ENCODE results near the gene CARD11. TPM values are rescaled to one million over a fixed set of nuclear protein-coding genes. Genes with fewer than 3 reads are reported as not detected.

CARD11 gene
- total RNA-seq, 1 experiment from 2014 or later = 79.2 TPM

DNA sequence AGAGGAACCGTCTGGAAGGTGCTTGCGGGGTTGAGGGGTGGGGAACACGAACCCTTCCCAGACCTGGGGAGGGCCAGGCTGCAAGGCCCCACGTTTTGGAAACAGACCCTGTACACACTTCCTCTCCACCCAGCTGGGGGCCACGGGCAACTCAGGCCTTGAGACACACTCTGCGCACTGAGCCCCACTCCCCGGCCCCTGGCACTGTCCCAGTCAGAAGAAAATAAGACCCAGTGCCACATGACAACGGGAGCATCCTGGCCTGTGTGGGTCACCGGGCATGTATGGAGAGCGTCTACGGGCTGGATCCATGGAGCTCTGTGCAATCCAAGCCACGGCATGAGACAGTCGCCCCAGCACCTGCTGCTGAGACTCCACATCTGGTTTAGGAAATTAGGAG, 63.7 kb downstream of the CARD11 start:
- Mint-ChIP-seq H3K4me1 (ENCODE audit: low read depth, unreplicated experiment) (no peaks in the 10 kb centered on the region), H3K4me3 (ENCODE audit: low read depth, unreplicated experiment) (no peak overlapping the region), H3K27ac (ENCODE audit: unreplicated experiment) (no peak overlapping the region), H3K27me3 (ENCODE audit: unreplicated experiment) (no peaks in the 10 kb centered on the region), H3K36me3 (ENCODE audit: insufficient read depth, unreplicated experiment) (no peaks in the 10 kb centered on the region), H3K9me3 (ENCODE audit: low read depth, unreplicated experiment) (no peaks in the 10 kb centered on the region)
- intact Hi-C loops (cut with micrococcal nuclease; ENCODE audit: unreplicated experiment) = no loop called here
- CTCF ChIA-PET = interaction anchor here (0.6 kb wide), 1 partner anchor 110 kb away, joined by 3 read pairs; no protein-coding TSS in a partner anchor
- BruUV-seq (replicated peaks) = no TSS peak
- DNase-seq = no peak
- TF ChIP-seq, protein P1, sequence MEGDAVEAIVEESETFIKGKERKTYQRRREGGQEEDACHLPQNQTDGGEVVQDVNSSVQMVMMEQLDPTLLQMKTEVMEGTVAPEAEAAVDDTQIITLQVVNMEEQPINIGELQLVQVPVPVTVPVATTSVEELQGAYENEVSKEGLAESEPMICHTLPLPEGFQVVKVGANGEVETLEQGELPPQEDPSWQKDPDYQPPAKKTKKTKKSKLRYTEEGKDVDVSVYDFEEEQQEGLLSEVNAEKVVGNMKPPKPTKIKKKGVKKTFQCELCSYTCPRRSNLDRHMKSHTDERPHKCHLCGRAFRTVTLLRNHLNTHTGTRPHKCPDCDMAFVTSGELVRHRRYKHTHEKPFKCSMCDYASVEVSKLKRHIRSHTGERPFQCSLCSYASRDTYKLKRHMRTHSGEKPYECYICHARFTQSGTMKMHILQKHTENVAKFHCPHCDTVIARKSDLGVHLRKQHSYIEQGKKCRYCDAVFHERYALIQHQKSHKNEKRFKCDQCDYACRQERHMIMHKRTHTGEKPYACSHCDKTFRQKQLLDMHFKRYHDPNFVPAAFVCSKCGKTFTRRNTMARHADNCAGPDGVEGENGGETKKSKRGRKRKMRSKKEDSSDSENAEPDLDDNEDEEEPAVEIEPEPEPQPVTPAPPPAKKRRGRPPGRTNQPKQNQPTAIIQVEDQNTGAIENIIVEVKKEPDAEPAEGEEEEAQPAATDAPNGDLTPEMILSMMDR (IDR thresholded peaks at IDR 0.05; ENCODE audit: unreplicated experiment) = no peak

DNA sequence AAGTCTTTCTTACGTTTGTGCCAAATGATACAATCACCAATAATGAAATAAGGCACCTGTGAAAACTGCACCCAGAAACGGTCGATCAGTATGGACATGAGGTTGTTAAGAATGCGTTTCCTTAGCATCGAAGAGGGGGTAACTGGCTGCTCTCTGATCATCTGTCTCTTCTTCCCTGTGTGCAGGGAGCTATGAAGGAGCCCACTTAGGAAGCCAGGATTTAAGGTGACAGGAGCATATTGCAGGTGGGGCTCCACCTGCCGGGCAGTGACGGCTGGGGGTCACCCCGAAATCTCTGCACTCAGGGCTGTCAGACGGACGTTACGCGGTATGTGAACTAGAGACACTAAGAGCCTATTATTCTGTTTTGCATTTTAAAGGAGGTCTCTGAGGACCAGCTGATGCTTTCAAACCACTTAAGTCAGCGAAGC, 64.5 kb downstream of the CARD11 start:
- CTCF ChIA-PET = no interaction called here
- H3K27me3 Mint-ChIP-seq (ENCODE audit: unreplicated experiment) = no peaks in the 10 kb centered on the region
- no peak overlapping the region for H3K4me3 Mint-ChIP-seq (ENCODE audit: low read depth, unreplicated experiment)

DNA sequence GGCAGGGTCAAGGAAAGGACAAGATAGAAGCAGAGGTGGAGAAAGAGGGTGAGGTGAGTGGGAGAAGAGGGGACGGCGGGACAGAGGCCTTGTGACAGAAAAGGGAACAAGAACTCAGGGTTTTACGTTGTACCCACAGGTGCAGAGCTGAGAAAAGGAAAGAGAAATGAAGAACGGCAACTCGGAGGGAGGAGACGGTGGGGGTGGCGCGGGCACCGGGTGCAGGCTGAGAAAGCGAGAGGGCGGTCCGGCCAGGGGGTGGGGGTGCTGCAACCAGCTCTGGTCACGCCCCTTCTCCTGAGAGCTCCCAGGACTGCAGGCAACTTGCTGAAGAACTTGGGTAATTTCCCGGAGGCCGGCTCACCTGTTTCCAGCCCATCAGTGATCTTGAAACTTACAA, 65.3 kb downstream of the CARD11 start:
- Mint-ChIP-seq H3K4me3 (ENCODE audit: low read depth, unreplicated experiment) (no peak overlapping the region), H3K36me3 (ENCODE audit: insufficient read depth, unreplicated experiment) (no peaks in the 10 kb centered on the region), H3K27ac (ENCODE audit: unreplicated experiment) (no peak overlapping the region), H3K9me3 (ENCODE audit: low read depth, unreplicated experiment) (no peaks in the 10 kb centered on the region), H3K27me3 (ENCODE audit: unreplicated experiment) (no peaks in the 10 kb centered on the region), H3K4me1 (ENCODE audit: low read depth, unreplicated experiment) (no peaks in the 10 kb centered on the region)
- DNase-seq = no peak
- CTCF ChIA-PET = interaction anchor here (0.7 kb wide), 2 partner anchors 37 to 56 kb away, joined by 3 read pairs; no protein-coding TSS in a partner anchor
- intact Hi-C loops (cut with micrococcal nuclease; ENCODE audit: unreplicated experiment) = no loop called here
- no TSS peak for BruUV-seq (replicated peaks)
- TF ChIP-seq, protein P1 (IDR thresholded peaks at IDR 0.05; ENCODE audit: unreplicated experiment) = no peak

More for the DNA sequence above, 64.5 kb downstream of the CARD11 start:
- Mint-ChIP-seq H3K9me3 (ENCODE audit: low read depth, unreplicated experiment) (no peaks in the 10 kb centered on the region), H3K36me3 (ENCODE audit: insufficient read depth, unreplicated experiment) (no peaks in the 10 kb centered on the region), H3K4me1 (ENCODE audit: low read depth, unreplicated experiment) (no peaks in the 10 kb centered on the region), H3K27ac (ENCODE audit: unreplicated experiment) (no peak overlapping the region)
- DNase-seq = no peak
- BruUV-seq (replicated peaks) = no TSS peak
- intact Hi-C loops (cut with micrococcal nuclease; ENCODE audit: unreplicated experiment) = no loop called here
- TF ChIP-seq, protein P1 (IDR thresholded peaks at IDR 0.05; ENCODE audit: unreplicated experiment) = no peak

DNA sequence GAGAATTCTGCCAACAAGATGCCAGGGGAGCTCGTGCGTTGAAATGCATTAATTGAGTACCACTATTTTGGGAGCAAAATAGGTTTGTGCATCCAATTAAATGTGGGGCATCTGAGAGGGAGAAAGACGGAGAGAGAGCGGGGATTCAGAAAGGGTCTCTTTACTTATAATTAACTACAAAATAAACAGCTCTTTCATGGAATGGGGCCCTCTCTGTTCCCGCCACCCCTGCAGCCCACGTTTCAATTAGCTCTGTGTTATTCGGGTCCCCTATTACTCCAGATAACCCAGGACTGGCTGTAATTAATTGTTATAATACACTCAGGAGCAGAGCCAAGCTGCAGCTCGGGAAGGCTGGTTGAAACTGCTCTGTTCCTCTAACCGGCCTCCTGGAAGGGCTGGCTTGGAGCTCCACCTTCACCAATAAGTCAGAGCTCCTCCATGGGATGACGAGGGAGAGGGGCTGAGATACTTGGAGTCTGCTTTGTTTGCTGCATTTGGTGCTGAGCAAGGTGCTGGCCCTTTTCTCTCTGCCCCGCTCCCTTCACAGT, 67.8 kb downstream of the CARD11 start:
- H3K4me3 Mint-ChIP-seq (ENCODE audit: low read depth, unreplicated experiment) = no peak overlapping the region
- no peaks in the 10 kb centered on the region for H3K36me3 Mint-ChIP-seq (ENCODE audit: insufficient read depth, unreplicated experiment)
- H3K27me3 Mint-ChIP-seq (ENCODE audit: unreplicated experiment) = no peaks in the 10 kb centered on the region
- CTCF ChIA-PET = interaction anchor here (0.6 to 0.8 kb wide), 2 partner anchors 24 to 222 kb away, joined by 4 to 7 read pairs; no protein-coding TSS in a partner anchor
- no TSS peak for BruUV-seq (replicated peaks)
- no peak overlapping the region for H3K27ac Mint-ChIP-seq (ENCODE audit: unreplicated experiment)
- no peaks in the 10 kb centered on the region for H3K4me1 Mint-ChIP-seq (ENCODE audit: low read depth, unreplicated experiment)
- H3K9me3 Mint-ChIP-seq (ENCODE audit: low read depth, unreplicated experiment) = no peaks in the 10 kb centered on the region
- intact Hi-C loops (cut with micrococcal nuclease; ENCODE audit: unreplicated experiment) = no loop called here
- TF ChIP-seq, protein P1 (IDR thresholded peaks at IDR 0.05; ENCODE audit: unreplicated experiment) = no peak
- no peak for DNase-seq
